PC-3 (cell line): Measurements from ENCODE around the gene KLF13.

Source experiments
- CTCF ChIP-seq: fragments of 300-600 bp; sonication (generic); conservative IDR thresholded peaks from 2 replicates; pipeline ENCODE4 v1.5.1; 2017; ENCODE audit warnings: antibody characterized with exemption, low read depth, mild to moderate bottlenecking, low read length
- EZH2 ChIP-seq: fragments of 300-600 bp; sonication (generic); IDR thresholded peaks from one replicate; pipeline ENCODE4 v1.6.1; 2017; ENCODE audit warnings: antibody characterized with exemption, mild to moderate bottlenecking, low read length; ENCODE audit not compliant: unreplicated experiment
- EZH2phosphoT487 ChIP-seq: fragments of 300-600 bp; sonication (generic); IDR thresholded peaks from 2 replicates; pipeline ENCODE4 v1.6.1; 2018; ENCODE audit warnings: mild to moderate bottlenecking, antibody characterized with exemption, low read length, borderline replicate concordance

- TF ChIP-seq CTCF (no peak), EZH2 (no peak), EZH2phosphoT487 (no peak)
These were observed 12.4 kb downstream of the KLF13 start for GRCh38 chr15:31338879-31339557.
